ENCODE results near the gene DYNC1I1.

DYNC1I1 gene

GRCh38 chr7:96016056-96016586 is 243.8 kb downstream of the DYNC1I1 start:
- FAIRE-seq (no peak), DNase-seq (ENCODE audit: low spot score) (no peak)

GRCh38 chr7:96016735-96017134 is 244.4 kb downstream of the DYNC1I1 start:
- no peak for DNase-seq (ENCODE audit: low spot score)
- no peak for FAIRE-seq

- FAIRE-seq (no peak), DNase-seq (ENCODE audit: low spot score) (no peak)
Measured at GRCh38 chr7:96017877-96018276, 245.5 kb downstream of the DYNC1I1 start.

GRCh38 chr7:96021568-96021967 is 249.2 kb downstream of the DYNC1I1 start:
- FAIRE-seq = no peak

GRCh38 chr7:96023387-96023786 is 251.0 kb downstream of the DYNC1I1 start:
- no peak for DNase-seq (ENCODE audit: low spot score)
- peak; percentile 77 for FAIRE-seq

More at GRCh38 chr7:96021568-96021967, 249.2 kb downstream of the DYNC1I1 start:
- DNase-seq (ENCODE audit: low spot score) = no peak

GRCh38 chr7:96026010-96026409 is 253.7 kb downstream of the DYNC1I1 start:
- FAIRE-seq = no peak
- no peak for DNase-seq (ENCODE audit: low spot score)

GRCh38 chr7:96026611-96027010 is 254.3 kb downstream of the DYNC1I1 start:
- FAIRE-seq (peak; percentile 90), DNase-seq (ENCODE audit: low spot score) (peak; percentile 46)

GRCh38 chr7:96028729-96029128 is 256.4 kb downstream of the DYNC1I1 start:
- DNase-seq (ENCODE audit: low spot score) (no peak), FAIRE-seq (no peak)

GRCh38 chr7:96033009-96033598 is 260.8 kb downstream of the DYNC1I1 start:
- DNase-seq (ENCODE audit: low spot score) (no peak), FAIRE-seq (no peak)

GRCh38 chr7:96034940-96035727 is 262.8 kb downstream of the DYNC1I1 start:
- no peak for FAIRE-seq
- DNase-seq (ENCODE audit: low spot score) = no peak

- DNase-seq (ENCODE audit: low spot score) (no peak), FAIRE-seq (no peak)
Measured at GRCh38 chr7:96040250-96040772, 268.0 kb downstream of the DYNC1I1 start.

- DNase-seq (ENCODE audit: low spot score) = no peak
- FAIRE-seq = no peak
Measured at GRCh38 chr7:96041171-96041570, 268.8 kb downstream of the DYNC1I1 start.

GRCh38 chr7:96045181-96045580 is 272.8 kb downstream of the DYNC1I1 start:
- DNase-seq (ENCODE audit: low spot score) (no peak), FAIRE-seq (no peak)

GRCh38 chr7:96045919-96046318 is 273.6 kb downstream of the DYNC1I1 start:
- DNase-seq (ENCODE audit: low spot score) = peak; percentile 55

GRCh38 chr7:96052289-96052688 is 279.9 kb downstream of the DYNC1I1 start:
- no peak for DNase-seq (ENCODE audit: low spot score)
- FAIRE-seq = no peak

More at GRCh38 chr7:96045919-96046318, 273.6 kb downstream of the DYNC1I1 start:
- FAIRE-seq = no peak

- peak; percentile 53 for FAIRE-seq
- no peak for DNase-seq (ENCODE audit: low spot score)
Measured at GRCh38 chr7:96052860-96053470, 280.6 kb downstream of the DYNC1I1 start.

- FAIRE-seq (no peak), DNase-seq (ENCODE audit: low spot score) (no peak)
Measured at GRCh38 chr7:96055717-96056116, 283.4 kb downstream of the DYNC1I1 start.

GRCh38 chr7:96059075-96059474 is 286.7 kb downstream of the DYNC1I1 start:
- DNase-seq (ENCODE audit: low spot score) (no peak), FAIRE-seq (no peak)

- DNase-seq (ENCODE audit: low spot score) (no peak), FAIRE-seq (no peak)
Measured at GRCh38 chr7:96061009-96061408, 288.7 kb downstream of the DYNC1I1 start.

GRCh38 chr7:96061844-96062243 is 289.5 kb downstream of the DYNC1I1 start:
- DNase-seq (ENCODE audit: low spot score) (peak; percentile 31), FAIRE-seq (no peak)

GRCh38 chr7:96067321-96067720 is 295.0 kb downstream of the DYNC1I1 start:
- peak; percentile 80 for FAIRE-seq
- peak; percentile 78 for DNase-seq (ENCODE audit: low spot score)

GRCh38 chr7:96069401-96069800 is 297.0 kb downstream of the DYNC1I1 start:
- DNase-seq (ENCODE audit: low spot score) (no peak), FAIRE-seq (no peak)
